HL-60 (cell line): ENCODE results near the gene TGFA.

Experiments
- DNase-seq, 2 experiments: peaks; one replicate each; pipeline ENCODE4 v3.0.0-alpha.2; 2010 to 2020; ENCODE audit warnings: low read depth in 1 of 2, low spot score in 1 of 2
- H3K27ac ChIP-seq: fragments of 250-450 bp; sonication (Bioruptor Pico); replicated peaks from 2 replicates; pipeline ENCODE4 v1.5.1; 2020; ENCODE audit warnings: mild to moderate bottlenecking, moderate library complexity
- H3K27me3 ChIP-seq: fragments of 250-450 bp; sonication (Bioruptor Pico); 2 replicates; pipeline ENCODE4 v1.5.1; 2021; ENCODE audit warnings: mild to moderate bottlenecking, moderate library complexity; ENCODE audit not compliant: insufficient read depth, poor library complexity, severe bottlenecking
- H3K4me3 ChIP-seq: replicated peaks from 2 replicates; pipeline ENCODE4 v1.5.1; 2011; ENCODE audit warnings: mild to moderate bottlenecking, control low read depth, low read length; ENCODE audit not compliant: insufficient read depth
- CTCF ChIP-seq: IDR thresholded peaks from one replicate; pipeline ENCODE4 v1.5.1; 2011; ENCODE audit warnings: low read length, control low read depth, inconsistent platforms; ENCODE audit not compliant: insufficient read depth
- GABPA ChIP-seq: IDR thresholded peaks from 2 replicates; pipeline ENCODE4 v1.6.1; 2012; ENCODE audit warnings: low read depth
- POLR2AphosphoS5 ChIP-seq: IDR thresholded peaks from 2 replicates; pipeline ENCODE4 v1.6.1; 2012; ENCODE audit warnings: low read depth
- REST ChIP-seq: IDR thresholded peaks from 2 replicates; pipeline ENCODE4 v1.6.1; 2012; ENCODE audit warnings: low read depth; ENCODE audit not compliant: insufficient replicate concordance
- SPI1 ChIP-seq: IDR thresholded peaks from 2 replicates; pipeline ENCODE4 v1.6.1; 2012; ENCODE audit warnings: low read depth, mild to moderate bottlenecking, borderline replicate concordance

Gene TGFA

GRCh38 chr2:70460333-70460732 lies 93.3 kb downstream of the TGFA start:
- no peaks in the 10 kb centered on the region for H3K27me3 ChIP-seq
- no peak for DNase-seq
- H3K27ac ChIP-seq, result no peak overlapping the region
- H3K4me3 ChIP-seq, result no peak overlapping the region
- TF ChIP-seq REST (no peak), POLR2AphosphoS5 (no peak), CTCF (no peak), SPI1 (no peak), GABPA (no peak)

DNA sequence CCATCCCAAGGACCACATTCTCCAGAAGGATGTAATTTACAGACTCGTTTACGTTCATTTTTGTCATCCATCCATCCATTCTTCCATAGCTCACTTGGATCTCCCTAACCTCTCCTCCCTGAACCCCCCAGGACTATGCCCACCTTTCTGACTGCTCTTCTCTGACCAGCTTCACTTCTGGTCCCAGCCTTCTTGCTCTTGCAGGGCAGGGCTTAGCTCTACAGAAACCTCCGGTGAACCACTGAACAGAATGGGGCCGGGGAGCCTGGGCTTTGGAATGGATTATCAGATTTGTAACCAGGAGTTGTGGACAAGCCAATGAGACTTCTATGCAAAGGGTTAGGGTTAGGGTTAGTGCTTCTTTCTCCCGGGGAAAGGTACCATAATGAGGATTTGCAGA lies 95.0 kb downstream of the TGFA start:
- TF ChIP-seq GABPA (no peak), CTCF (no peak), POLR2AphosphoS5 (no peak), SPI1 (no peak), REST (no peak)
- no peak for DNase-seq

GRCh38 chr2:70456585-70457495 lies 96.8 kb downstream of the TGFA start:
- TF ChIP-seq REST (no peak), POLR2AphosphoS5 (no peak), SPI1 (no peak), CTCF (no peak), GABPA (no peak)
- no peak overlapping the region for H3K4me3 ChIP-seq
- no peaks in the 10 kb centered on the region for H3K27me3 ChIP-seq
- H3K27ac ChIP-seq, result no peak overlapping the region
- DNase-seq, result no peak

More for the DNA sequence above, 95.0 kb downstream of the TGFA start:
- Histone ChIP-seq H3K4me3 (no peak overlapping the region), H3K27ac (no peak overlapping the region), H3K27me3 (no peaks in the 10 kb centered on the region)
